Loucy (cell line): ENCODE measurements around the gene IFI27L2.

Experiments used
- EZH2phosphoT487 ChIP-seq: fragments of 200-600 bp; IDR thresholded peaks from 2 replicates; pipeline ENCODE4 v1.6.1; 2018; ENCODE audit warnings: antibody characterized with exemption, mild to moderate bottlenecking, moderate library complexity, borderline replicate concordance
- TF ChIP-seq, protein P1 (sequence below): fragments of 200-600 bp; sonication (generic); conservative IDR thresholded peaks from 2 replicates; pipeline ENCODE4 v1.5.1; 2014; ENCODE audit warnings: mild to moderate bottlenecking, antibody characterized with exemption, low read length

DNA sequence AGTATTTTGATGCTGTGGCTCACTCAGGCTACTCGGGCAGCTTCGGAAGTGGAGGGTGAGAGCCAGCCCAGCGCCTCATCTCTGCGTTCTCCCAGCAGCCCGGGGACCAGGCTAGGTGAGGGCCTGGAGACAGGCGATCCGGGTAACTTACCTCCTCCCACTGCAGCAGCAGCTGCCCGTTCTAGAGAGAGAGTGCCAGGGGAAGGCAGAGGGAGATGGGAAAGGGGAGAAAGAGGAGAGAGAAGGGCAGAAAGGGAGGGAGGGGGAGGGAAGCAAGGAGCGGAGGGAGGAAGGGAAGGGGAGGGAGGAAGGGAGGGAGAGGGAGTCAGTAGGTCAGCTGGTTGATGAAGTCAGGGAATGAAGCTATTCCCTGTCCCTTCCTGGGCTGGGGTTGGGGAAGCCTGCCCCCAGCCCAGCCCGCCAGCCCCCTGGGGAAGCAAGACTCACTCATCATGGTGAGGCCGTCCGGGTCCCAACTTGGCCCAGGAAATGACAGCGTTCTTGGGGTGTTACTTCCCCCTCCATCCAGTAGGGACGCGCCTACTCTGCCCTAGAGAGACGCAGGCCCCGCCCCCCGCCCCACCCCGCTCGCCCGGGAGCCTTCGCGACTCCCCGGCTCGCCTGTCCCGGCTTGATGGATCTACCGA, at the start of gene IFI27L2:
- TF ChIP-seq, protein P1, sequence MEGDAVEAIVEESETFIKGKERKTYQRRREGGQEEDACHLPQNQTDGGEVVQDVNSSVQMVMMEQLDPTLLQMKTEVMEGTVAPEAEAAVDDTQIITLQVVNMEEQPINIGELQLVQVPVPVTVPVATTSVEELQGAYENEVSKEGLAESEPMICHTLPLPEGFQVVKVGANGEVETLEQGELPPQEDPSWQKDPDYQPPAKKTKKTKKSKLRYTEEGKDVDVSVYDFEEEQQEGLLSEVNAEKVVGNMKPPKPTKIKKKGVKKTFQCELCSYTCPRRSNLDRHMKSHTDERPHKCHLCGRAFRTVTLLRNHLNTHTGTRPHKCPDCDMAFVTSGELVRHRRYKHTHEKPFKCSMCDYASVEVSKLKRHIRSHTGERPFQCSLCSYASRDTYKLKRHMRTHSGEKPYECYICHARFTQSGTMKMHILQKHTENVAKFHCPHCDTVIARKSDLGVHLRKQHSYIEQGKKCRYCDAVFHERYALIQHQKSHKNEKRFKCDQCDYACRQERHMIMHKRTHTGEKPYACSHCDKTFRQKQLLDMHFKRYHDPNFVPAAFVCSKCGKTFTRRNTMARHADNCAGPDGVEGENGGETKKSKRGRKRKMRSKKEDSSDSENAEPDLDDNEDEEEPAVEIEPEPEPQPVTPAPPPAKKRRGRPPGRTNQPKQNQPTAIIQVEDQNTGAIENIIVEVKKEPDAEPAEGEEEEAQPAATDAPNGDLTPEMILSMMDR: no peak; the same call in 1 of the 2 replicates
- TF ChIP-seq EZH2phosphoT487: no peak
